Measurements from ENCODE around the gene STX3. TPM values are rescaled to one million over a fixed set of nuclear protein-coding genes. Genes with fewer than 3 reads are reported as not detected.

Gene STX3
- total and polyA plus RNA-seq, 2 donors (not counting 1 experiment from before 2014, with no cell fraction given) = 7.6 to 16.6 TPM

GRCh38 chr11:59756845-59757244, 1.7 kb downstream of the STX3 start:
- Histone ChIP-seq H3K9me3 (ENCODE audit: control extremely low read depth in 1 of 3, control insufficient read depth in 2 of 3, insufficient read depth in 1 of 3, low read length in 2 of 3) (no peaks in the 10 kb centered on the region), H3K36me3 (replicated peaks in 1 of 2; ENCODE audit: control extremely low read depth in 1 of 2, control insufficient read depth in 1 of 2, extremely low read depth in 1 of 2, insufficient read depth in 2 of 2, low read length in 1 of 2) (no peaks in the 10 kb centered on the region), H4K20me1 (ENCODE audit: control insufficient read depth, insufficient read depth, low read length, poor library complexity, severe bottlenecking) (peaks cover 10% of the 10 kb centered on the region), H2AFZ (ENCODE audit: insufficient read depth, low read depth, low read length, poor library complexity, severe bottlenecking) (no peak overlapping the region), H3K4me1 (ENCODE audit: control insufficient read depth in 2 of 2, insufficient read depth in 2 of 2, low read length in 2 of 2) (peaks cover 14 to 26% of the 10 kb centered on the region in 2 donors), H3K27me3 (replicated peaks in 1 of 4; ENCODE audit: control extremely low read depth in 1 of 4, control insufficient read depth in 3 of 4, insufficient read depth in 4 of 4, low read length in 3 of 4) (no peaks in the 10 kb centered on the region), H3K4me3 (ENCODE audit: control extremely low read depth in 1 of 5, extremely low read depth in 1 of 5, insufficient read depth in 1 of 5, low read depth in 2 of 5, low read length in 4 of 5) (peak overlapping the region in 1 of 5 experiments; percentile 71), H3K27ac (ENCODE audit: low read length in 2 of 2) (no peak overlapping the region), H3K4me2 (replicated peaks; ENCODE audit: low read depth, low read length, poor library complexity, severe bottlenecking) (no peak overlapping the region), H3K79me2 (ENCODE audit: control insufficient read depth, insufficient read depth, low read length) (peaks cover 9% of the 10 kb centered on the region), H3K9ac (ENCODE audit: low read length) (no peak overlapping the region)
- Mint-ChIP-seq H3K9me3 (ENCODE audit: insufficient read depth) (no peaks in the 10 kb centered on the region), H3K27me3 (no peaks in the 10 kb centered on the region), H3K27ac (peak overlapping the region; percentile 79), H3K4me1 (peaks cover 24% of the 10 kb centered on the region), H3K4me3 (peak overlapping the region; percentile 85)
- TF ChIP-seq CTCF (IDR thresholded peaks at IDR 0.05) (no peak), EZH2 (IDR thresholded peaks at IDR 0.05; ENCODE audit: borderline replicate concordance, insufficient read depth, low read depth, low read length, poor library complexity, severe bottlenecking) (no peak)
- peak; percentile 28 for ATAC-seq (ENCODE audit: low read depth)
- 0% methylated on average over 3 of the region's 4 CpGs for WGBS (ENCODE audit: insufficient coverage)
- peak; percentile 36 for DNase-seq
- POLR2A ChIA-PET = interaction anchor here (0.6 kb wide), 1 partner anchor 371 kb away, joined by 3 read pairs; no protein-coding TSS in a partner anchor
- intact Hi-C loops (cut with micrococcal nuclease) = loop anchor here (10.0 kb wide), 1 partner anchor 202 kb away; no protein-coding TSS in a partner anchor
- CTCF ChIA-PET = interaction anchor here (5.8 to 7.5 kb wide), 2 partner anchors 45 to 53 kb away, joined by 66 to 206 read pairs; partner anchors contain the start of gene MRPL16

DNA sequence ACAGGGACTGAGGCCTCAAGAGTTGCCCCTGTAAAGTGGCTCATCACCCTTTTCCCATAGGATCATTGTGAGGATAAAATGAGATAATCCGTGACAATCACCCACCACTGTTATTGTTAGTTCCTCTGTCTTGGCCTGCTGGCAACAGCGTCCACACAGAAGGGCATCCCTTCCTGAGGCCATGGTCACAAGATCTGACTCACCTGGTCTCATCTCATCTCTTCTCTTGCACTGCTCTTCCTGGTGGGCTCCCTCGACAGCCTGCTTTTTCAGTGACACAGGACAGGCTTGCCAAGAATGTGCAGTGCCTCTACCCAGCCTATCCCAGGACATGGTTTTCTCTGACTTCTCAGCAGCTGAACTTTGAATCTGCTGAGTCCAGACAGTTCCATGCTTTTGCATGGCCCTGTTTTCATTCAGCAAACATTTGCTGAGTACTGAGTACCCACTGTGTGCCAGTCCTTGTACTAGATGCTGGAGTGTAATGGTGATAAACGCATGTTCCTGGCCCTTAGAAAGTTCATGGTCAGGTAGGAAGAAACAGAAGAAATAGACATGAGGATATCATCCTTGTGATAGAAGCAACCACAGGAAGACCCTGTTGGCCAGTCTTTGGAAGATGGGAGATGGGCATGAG, 3.3 kb downstream of the STX3 start:
- H3K4me3 Mint-ChIP-seq = no peak overlapping the region
- intact Hi-C loops (cut with micrococcal nuclease) = loop anchor here (10.0 kb wide), 1 partner anchor 204 kb away; no protein-coding TSS in a partner anchor
- H3K27me3 Mint-ChIP-seq = no peaks in the 10 kb centered on the region
- Histone ChIP-seq H3K9me3 (ENCODE audit: control extremely low read depth in 1 of 3, control insufficient read depth in 2 of 3, insufficient read depth in 1 of 3, low read length in 2 of 3) (no peaks in the 10 kb centered on the region), H3K4me3 (ENCODE audit: control extremely low read depth in 1 of 5, extremely low read depth in 1 of 5, insufficient read depth in 1 of 5, low read depth in 2 of 5, low read length in 4 of 5) (no peak overlapping the region), H3K4me1 (ENCODE audit: control insufficient read depth in 2 of 2, insufficient read depth in 2 of 2, low read length in 2 of 2) (peaks cover 14 to 26% of the 10 kb centered on the region in 2 donors), H2AFZ (ENCODE audit: insufficient read depth, low read depth, low read length, poor library complexity, severe bottlenecking) (no peak overlapping the region), H3K79me2 (ENCODE audit: control insufficient read depth, insufficient read depth, low read length) (peaks cover 9% of the 10 kb centered on the region), H3K36me3 (replicated peaks in 1 of 2; ENCODE audit: control extremely low read depth in 1 of 2, control insufficient read depth in 1 of 2, extremely low read depth in 1 of 2, insufficient read depth in 2 of 2, low read length in 1 of 2) (no peaks in the 10 kb centered on the region), H4K20me1 (ENCODE audit: control insufficient read depth, insufficient read depth, low read length, poor library complexity, severe bottlenecking) (peaks cover 10% of the 10 kb centered on the region), H3K4me2 (replicated peaks; ENCODE audit: low read depth, low read length, poor library complexity, severe bottlenecking) (no peak overlapping the region), H3K27me3 (replicated peaks in 1 of 4; ENCODE audit: control extremely low read depth in 1 of 4, control insufficient read depth in 3 of 4, insufficient read depth in 4 of 4, low read length in 3 of 4) (no peaks in the 10 kb centered on the region), H3K27ac (ENCODE audit: low read length in 2 of 2) (no peak overlapping the region), H3K9ac (ENCODE audit: low read length) (no peak overlapping the region)
- no peak for TF ChIP-seq CTCF (IDR thresholded peaks at IDR 0.05)
- TF ChIP-seq EZH2 (IDR thresholded peaks at IDR 0.05; ENCODE audit: borderline replicate concordance, insufficient read depth, low read depth, low read length, poor library complexity, severe bottlenecking) = no peak
- ChIA-PET POLR2A (no interaction called here), CTCF (no interaction called here)
- WGBS (ENCODE audit: insufficient coverage) = 92% methylated on average over 3 of the region's 4 CpGs
- peaks cover 24% of the 10 kb centered on the region for H3K4me1 Mint-ChIP-seq
- no peak overlapping the region for H3K27ac Mint-ChIP-seq
- ATAC-seq (ENCODE audit: low read depth) (no peak), DNase-seq (no peak)
- no peaks in the 10 kb centered on the region for H3K9me3 Mint-ChIP-seq (ENCODE audit: insufficient read depth)

All from B cell (primary cell).